ENCODE measurements around the gene LRRC3.

Gene LRRC3

DNA sequence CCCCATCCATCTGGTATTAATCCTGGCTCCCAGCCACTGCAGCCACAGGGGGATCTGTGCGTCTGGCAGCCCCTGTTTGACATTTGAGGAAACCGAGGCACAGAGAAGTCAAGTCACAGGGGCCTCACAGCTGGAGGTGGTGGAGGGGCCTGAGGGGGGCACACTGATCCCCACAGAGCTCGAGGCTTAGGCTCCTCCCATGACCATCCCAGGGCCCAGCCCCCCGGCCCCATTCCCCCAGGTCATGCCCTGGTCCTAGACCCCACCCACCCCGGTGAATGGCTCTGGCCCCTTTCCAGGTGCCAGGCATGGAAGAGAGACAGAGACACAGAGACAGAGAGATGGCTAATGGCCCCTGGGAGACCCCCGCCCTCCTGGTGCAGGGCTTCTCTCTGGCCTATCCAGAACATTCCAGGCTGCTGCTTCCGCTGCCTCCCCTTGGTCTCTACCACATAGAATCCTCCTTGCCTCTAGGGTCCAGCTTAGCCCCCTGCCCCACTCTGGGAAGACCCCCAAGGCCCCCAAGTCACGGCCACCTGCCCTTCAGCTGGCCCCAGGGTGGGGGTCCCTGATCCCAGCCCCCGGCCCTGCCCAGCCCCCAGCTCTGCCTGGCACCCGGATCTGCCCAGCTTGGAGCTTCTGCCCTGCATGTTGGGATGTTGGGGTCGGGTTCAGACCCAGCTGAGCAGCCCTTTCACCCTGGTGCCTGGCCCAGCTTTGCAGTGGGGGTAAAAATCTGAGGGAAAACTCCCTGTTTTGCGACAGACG, 29.2 kb upstream of the LRRC3 start:
- Histone ChIP-seq H3K4me1 (ENCODE audit: low read depth, poor library complexity, severe bottlenecking) (no peaks in the 10 kb centered on the region), H3K9ac (no peak overlapping the region), H3K36me3 (ENCODE audit: insufficient read depth) (no peaks in the 10 kb centered on the region), H2AFZ (ENCODE audit: low read depth) (no peak overlapping the region), H4K20me1 (ENCODE audit: insufficient read depth) (no peaks in the 10 kb centered on the region), H3K79me2 (ENCODE audit: insufficient read depth, low read depth) (no peaks in the 10 kb centered on the region), H3K4me3 (IDR thresholded peaks at IDR 0.05; ENCODE audit: insufficient read depth, low read depth, low read length) (no peak overlapping the region), H3K4me2 (no peak overlapping the region), H3K27me3 (ENCODE audit: insufficient read depth, low read depth) (peaks cover 26% of the 10 kb centered on the region; the same call in 1 of the 2 replicates), H3K27ac (no peak overlapping the region)
- TF ChIP-seq, protein P1, sequence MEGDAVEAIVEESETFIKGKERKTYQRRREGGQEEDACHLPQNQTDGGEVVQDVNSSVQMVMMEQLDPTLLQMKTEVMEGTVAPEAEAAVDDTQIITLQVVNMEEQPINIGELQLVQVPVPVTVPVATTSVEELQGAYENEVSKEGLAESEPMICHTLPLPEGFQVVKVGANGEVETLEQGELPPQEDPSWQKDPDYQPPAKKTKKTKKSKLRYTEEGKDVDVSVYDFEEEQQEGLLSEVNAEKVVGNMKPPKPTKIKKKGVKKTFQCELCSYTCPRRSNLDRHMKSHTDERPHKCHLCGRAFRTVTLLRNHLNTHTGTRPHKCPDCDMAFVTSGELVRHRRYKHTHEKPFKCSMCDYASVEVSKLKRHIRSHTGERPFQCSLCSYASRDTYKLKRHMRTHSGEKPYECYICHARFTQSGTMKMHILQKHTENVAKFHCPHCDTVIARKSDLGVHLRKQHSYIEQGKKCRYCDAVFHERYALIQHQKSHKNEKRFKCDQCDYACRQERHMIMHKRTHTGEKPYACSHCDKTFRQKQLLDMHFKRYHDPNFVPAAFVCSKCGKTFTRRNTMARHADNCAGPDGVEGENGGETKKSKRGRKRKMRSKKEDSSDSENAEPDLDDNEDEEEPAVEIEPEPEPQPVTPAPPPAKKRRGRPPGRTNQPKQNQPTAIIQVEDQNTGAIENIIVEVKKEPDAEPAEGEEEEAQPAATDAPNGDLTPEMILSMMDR (conservative IDR thresholded peaks at IDR 0.05; ENCODE audit: low read depth, low read length): no peak

DNA sequence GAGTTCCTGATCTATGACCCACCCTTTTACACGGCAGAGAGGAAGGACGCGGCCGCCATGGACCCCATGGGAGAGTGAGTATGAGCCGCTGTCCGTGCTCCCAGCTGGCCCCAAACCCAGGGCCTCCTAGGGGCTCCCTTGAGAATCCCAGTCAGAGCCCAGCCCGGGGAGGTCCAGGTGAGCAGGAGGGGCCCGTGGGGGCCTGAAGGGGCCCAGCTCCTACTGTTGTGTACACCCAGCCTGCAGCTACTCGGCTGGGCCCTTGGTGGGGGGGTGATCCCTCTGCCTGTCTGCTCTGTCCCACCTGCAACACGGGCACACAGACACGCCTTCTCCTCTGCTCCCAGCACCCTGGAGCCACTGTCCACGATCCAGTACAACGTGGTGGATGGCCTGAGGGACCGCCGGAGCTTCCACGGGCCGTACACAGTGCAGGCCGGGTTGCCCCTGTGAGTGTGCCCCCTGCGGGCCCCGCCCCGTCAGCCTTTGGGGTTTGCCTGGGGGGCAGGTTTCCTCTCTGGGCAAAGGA, 28.6 kb upstream of the LRRC3 start:
- no peaks in the 10 kb centered on the region for H4K20me1 ChIP-seq (ENCODE audit: insufficient read depth)
- no peak overlapping the region for H3K4me2 ChIP-seq
- H3K27me3 ChIP-seq (ENCODE audit: insufficient read depth, low read depth): peaks cover 29% of the 10 kb centered on the region; the same call in 1 of the 2 replicates
- H3K9ac ChIP-seq: no peak overlapping the region
- H3K27ac ChIP-seq: no peak overlapping the region
- no peak overlapping the region for H2AFZ ChIP-seq (ENCODE audit: low read depth)
- no peaks in the 10 kb centered on the region for H3K79me2 ChIP-seq (ENCODE audit: insufficient read depth, low read depth)
- no peaks in the 10 kb centered on the region for H3K4me1 ChIP-seq (ENCODE audit: low read depth, poor library complexity, severe bottlenecking)
- TF ChIP-seq, protein P1 (conservative IDR thresholded peaks at IDR 0.05; ENCODE audit: low read depth, low read length): no peak
- H3K4me3 ChIP-seq (IDR thresholded peaks at IDR 0.05; ENCODE audit: insufficient read depth, low read depth, low read length): no peak overlapping the region
- no peaks in the 10 kb centered on the region for H3K36me3 ChIP-seq (ENCODE audit: insufficient read depth)

DNA sequence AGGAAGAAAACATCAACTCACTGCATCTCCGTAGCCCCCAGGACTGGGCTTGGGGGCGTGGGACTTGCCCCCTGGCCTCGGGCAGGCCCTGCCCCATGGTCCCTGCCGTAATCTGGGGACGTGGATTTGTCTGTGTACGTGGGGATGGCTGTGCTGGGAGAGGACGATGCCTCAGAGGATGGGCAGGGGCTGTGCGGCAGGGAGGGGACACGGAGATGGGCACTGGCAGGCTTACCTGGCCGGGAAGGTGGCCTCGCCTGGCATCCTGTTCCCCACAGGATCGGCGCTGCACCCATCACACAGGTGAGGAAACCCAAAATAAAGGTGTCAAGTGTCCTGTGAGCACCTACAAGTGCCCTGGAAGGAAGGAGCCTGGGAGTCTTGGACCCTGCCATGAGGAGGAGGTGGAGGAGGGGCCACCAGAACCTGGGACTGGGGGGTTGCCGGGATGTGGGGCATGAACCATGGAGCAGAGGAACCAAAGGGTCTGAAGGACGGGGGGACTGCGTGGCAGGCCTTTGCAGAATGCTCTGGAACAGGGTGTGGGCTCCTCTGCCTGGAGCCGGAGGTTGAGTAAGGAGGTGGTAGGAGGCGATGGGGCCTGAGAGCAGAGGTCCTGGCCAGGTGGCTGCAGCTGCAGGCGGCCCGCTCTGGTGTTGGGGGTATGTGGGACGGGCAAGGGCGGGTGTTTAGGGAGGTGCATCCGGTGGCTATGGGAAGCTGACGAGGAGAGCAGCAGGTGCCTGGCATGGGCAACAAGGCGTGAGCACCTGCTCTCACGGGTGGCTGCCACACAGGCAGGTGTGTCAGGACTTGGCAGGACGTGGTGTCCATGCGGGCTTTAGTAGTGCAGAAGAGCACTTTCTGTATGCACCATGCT, 27.8 kb upstream of the LRRC3 start:
- H3K79me2 ChIP-seq (ENCODE audit: insufficient read depth, low read depth): no peaks in the 10 kb centered on the region
- peaks cover 29% of the 10 kb centered on the region; the same call in 1 of the 2 replicates for H3K27me3 ChIP-seq (ENCODE audit: insufficient read depth, low read depth)
- H3K36me3 ChIP-seq (ENCODE audit: insufficient read depth): no peaks in the 10 kb centered on the region
- no peaks in the 10 kb centered on the region for H3K4me1 ChIP-seq (ENCODE audit: low read depth, poor library complexity, severe bottlenecking)
- H2AFZ ChIP-seq (ENCODE audit: low read depth): no peak overlapping the region
- no peak overlapping the region for H3K4me2 ChIP-seq
- H3K27ac ChIP-seq: no peak overlapping the region
- H3K9ac ChIP-seq: no peak overlapping the region
- TF ChIP-seq, protein P1 (conservative IDR thresholded peaks at IDR 0.05; ENCODE audit: low read depth, low read length): no peak
- H3K4me3 ChIP-seq (IDR thresholded peaks at IDR 0.05; ENCODE audit: insufficient read depth, low read depth, low read length): no peak overlapping the region
- no peaks in the 10 kb centered on the region for H4K20me1 ChIP-seq (ENCODE audit: insufficient read depth)

DNA sequence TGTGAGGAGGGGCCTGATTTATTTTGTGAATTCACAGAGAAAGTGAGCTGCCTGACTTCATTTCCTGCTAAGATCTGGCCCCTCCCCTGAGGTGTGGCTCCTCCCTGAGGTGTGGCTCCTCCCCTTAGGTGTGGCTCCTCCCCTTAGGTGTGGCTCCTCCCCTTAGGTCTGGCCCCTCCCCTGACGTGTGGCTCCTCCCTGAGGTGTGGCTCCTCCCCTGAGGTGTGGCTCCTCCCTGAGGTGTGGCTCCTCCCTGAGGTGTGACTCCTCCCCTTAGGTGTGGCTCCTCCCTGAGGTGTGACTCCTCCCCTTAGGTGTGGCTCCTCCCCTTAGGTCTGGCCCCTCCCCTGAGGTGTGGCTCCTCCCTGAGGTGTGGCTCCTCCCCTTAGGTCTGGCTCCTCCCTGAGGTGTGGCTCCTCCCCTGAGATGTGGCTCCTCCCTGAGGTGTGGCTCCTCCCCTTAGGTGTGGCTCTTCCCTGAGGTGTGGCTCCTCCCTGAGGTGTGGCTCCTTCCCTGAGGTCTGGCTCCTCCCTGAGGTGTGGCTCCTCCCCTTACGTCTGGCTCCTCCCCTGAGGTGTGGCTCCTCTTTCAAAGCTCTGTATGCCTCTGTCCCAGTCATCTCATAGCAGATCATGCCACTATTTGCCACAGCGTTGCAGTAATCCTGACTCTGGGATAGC, 26.9 kb upstream of the LRRC3 start:
- Histone ChIP-seq H3K79me2 (ENCODE audit: insufficient read depth, low read depth) (no peaks in the 10 kb centered on the region), H3K4me3 (IDR thresholded peaks at IDR 0.05; ENCODE audit: insufficient read depth, low read depth, low read length) (no peak overlapping the region), H3K27me3 (ENCODE audit: insufficient read depth, low read depth) (peaks cover 29% of the 10 kb centered on the region; the same call in 1 of the 2 replicates), H4K20me1 (ENCODE audit: insufficient read depth) (no peaks in the 10 kb centered on the region), H3K4me1 (ENCODE audit: low read depth, poor library complexity, severe bottlenecking) (no peaks in the 10 kb centered on the region), H3K9ac (no peak overlapping the region), H3K36me3 (ENCODE audit: insufficient read depth) (no peaks in the 10 kb centered on the region), H3K4me2 (no peak overlapping the region), H3K27ac (no peak overlapping the region), H2AFZ (ENCODE audit: low read depth) (no peak overlapping the region)
- TF ChIP-seq, protein P1 (conservative IDR thresholded peaks at IDR 0.05; ENCODE audit: low read depth, low read length): no peak
